Testis (tissue), 2 donors: ENCODE data around the gene SELENOS.

ENCODE experiments used
- CTCF ChIP-seq, 3 experiments: fragments of 450-650 bp in 2 of 3; fragments of 200-600 bp in 1 of 3; sonication (generic) in 1 of 3; IDR thresholded peaks; one replicate each; pipeline ENCODE4 v1.5.1; 2016 to 2019; ENCODE audit warnings: antibody characterized with exemption in 3 of 3, mild to moderate bottlenecking in 2 of 3, moderate library complexity in 1 of 3
- POLR2A ChIP-seq: fragments of 450-650 bp; IDR thresholded peaks from one replicate; pipeline ENCODE4 v1.6.1; 2017; ENCODE audit warnings: antibody characterized with exemption, mild to moderate bottlenecking, moderate library complexity

- TF ChIP-seq POLR2A (no peak), CTCF (IDR thresholded peaks at IDR 0.05) (no peak)
Observed at GRCh38 chr15:101286471-101287114, 9.3 kb upstream of the SELENOS start.
